MG63 (cell line): ENCODE results near the gene PNMA8B. TPM values are rescaled to one million over a fixed set of nuclear protein-coding genes. Genes with fewer than 3 reads are reported as not detected.
"Not testable (repeated sequence)": the region's sequence is repeated elsewhere in the genome, so short reads cannot be mapped to it uniquely, and the experiment has no call there.

Experiments used
- DNase-seq: peaks from one replicate; pipeline ENCODE4 v3.0.0-alpha.2; 2020
- H3K27me3 ChIP-seq: fragments of 250-450 bp; sonication (Bioruptor Pico); 2 replicates; pipeline ENCODE4 v1.5.1; 2020; ENCODE audit warnings: mild to moderate bottlenecking, moderate library complexity
- H3K36me3 ChIP-seq: fragments of 250-450 bp; sonication (Bioruptor Pico); 2 replicates; pipeline ENCODE4 v1.5.1; 2020; ENCODE audit warnings: mild to moderate bottlenecking, moderate library complexity
- H3K4me3 ChIP-seq: fragments of 250-450 bp; sonication (Bioruptor Pico); 2 replicates; pipeline ENCODE4 v1.5.1; 2020; ENCODE audit warnings: mild to moderate bottlenecking, moderate library complexity
- H3K9me3 ChIP-seq: fragments of 250-450 bp; sonication (Bioruptor Pico); 2 replicates; pipeline ENCODE4 v1.5.1; 2020; ENCODE audit warnings: mild to moderate bottlenecking, moderate library complexity
- total RNA-seq: library from RNA; depleted of rRNA; stranded (reverse); fragments of >200 nt; shearing (Covaris generic); gene quantifications from 2 replicates; pipeline ENCODE4 v1.2.3, GENCODE V29; 2014; ENCODE audit warnings: low replicate concordance; rRNA removed

Gene PNMA8B
- not detected in 2 replicates for total RNA-seq

- H3K4me3 ChIP-seq: no peak within 1 kb of the TSS
- H3K36me3 ChIP-seq: no peaks in the 10 kb centered on the region
- H3K27me3 ChIP-seq: peaks cover 8% of the 10 kb centered on the region; the same call in 1 of the 2 replicates
- DNase-seq: no peak
- no peaks in the 10 kb centered on the region for H3K9me3 ChIP-seq
Observed at GRCh38 chr19:46495786-46496099, at the start of gene PNMA8B. Gene PNMA8B (minus strand): TSS chr19:46495867. CDS start chr19:46495465, 402 bp downstream.

GRCh38 chr19:46544651-46545050 is 49.0 kb upstream of the PNMA8B start:
- no peak for DNase-seq
- no peak overlapping the region for H3K4me3 ChIP-seq
- peaks cover 3% of the 10 kb centered on the region; the same call in 1 of the 2 replicates for H3K27me3 ChIP-seq
- no peaks in the 10 kb centered on the region for H3K36me3 ChIP-seq
- H3K9me3 ChIP-seq: peaks cover 4% of the 10 kb centered on the region; the same call in 1 of the 2 replicates

GRCh38 chr19:46542428-46543230 is 47.0 kb upstream of the PNMA8B start:
- no peaks in the 10 kb centered on the region for H3K9me3 ChIP-seq
- no peak overlapping the region for H3K4me3 ChIP-seq
- DNase-seq: peak; percentile 70
- H3K27me3 ChIP-seq: peaks cover 7% of the 10 kb centered on the region; the same call in 1 of the 2 replicates
- no peaks in the 10 kb centered on the region for H3K36me3 ChIP-seq

- Histone ChIP-seq H3K36me3 (no peaks in the 10 kb centered on the region), H3K27me3 (peaks cover 7% of the 10 kb centered on the region; the same call in 1 of the 2 replicates), H3K4me3 (no peak overlapping the region), H3K9me3 (no peaks in the 10 kb centered on the region)
- DNase-seq: peak; percentile 34
Observed at GRCh38 chr19:46537136-46538097, 41.8 kb upstream of the PNMA8B start.

GRCh38 chr19:46536391-46536790 is 40.7 kb upstream of the PNMA8B start:
- Histone ChIP-seq H3K4me3 (no peak overlapping the region), H3K27me3 (peaks cover 4% of the 10 kb centered on the region; the same call in 1 of the 2 replicates), H3K36me3 (no peaks in the 10 kb centered on the region), H3K9me3 (no peaks in the 10 kb centered on the region)
- DNase-seq: no peak

GRCh38 chr19:46533621-46534081 is 38.0 kb upstream of the PNMA8B start:
- peaks cover under 1% of the 10 kb centered on the region; the same call in 1 of the 2 replicates for H3K27me3 ChIP-seq
- no peaks in the 10 kb centered on the region for H3K9me3 ChIP-seq
- DNase-seq: no peak
- no peak overlapping the region for H3K4me3 ChIP-seq
- H3K36me3 ChIP-seq: no peaks in the 10 kb centered on the region

- Histone ChIP-seq H3K36me3 (no peaks in the 10 kb centered on the region), H3K9me3 (no peaks in the 10 kb centered on the region), H3K4me3 (no peak overlapping the region), H3K27me3 (no peaks in the 10 kb centered on the region)
- no peak for DNase-seq
Observed at GRCh38 chr19:46533078-46533620, 37.5 kb upstream of the PNMA8B start.

- no peaks in the 10 kb centered on the region for H3K27me3 ChIP-seq
- H3K36me3 ChIP-seq: no peaks in the 10 kb centered on the region
- DNase-seq: peak; percentile 42
- no peak overlapping the region for H3K4me3 ChIP-seq
- H3K9me3 ChIP-seq: no peaks in the 10 kb centered on the region
Observed at GRCh38 chr19:46530636-46531035, 35.0 kb upstream of the PNMA8B start.

GRCh38 chr19:46529622-46530451 is 34.2 kb upstream of the PNMA8B start:
- Histone ChIP-seq H3K4me3 (no peak overlapping the region), H3K36me3 (no peaks in the 10 kb centered on the region), H3K9me3 (no peaks in the 10 kb centered on the region), H3K27me3 (no peaks in the 10 kb centered on the region)
- DNase-seq: peak; percentile 44

- no peak for DNase-seq
Observed at GRCh38 chr19:46528601-46529590, 33.2 kb upstream of the PNMA8B start.

GRCh38 chr19:46526801-46527200 is 31.1 kb upstream of the PNMA8B start:
- H3K27me3 ChIP-seq, H3K9me3 ChIP-seq, H3K36me3 ChIP-seq, H3K4me3 ChIP-seq, DNase-seq: not testable (repeated sequence)

More at GRCh38 chr19:46528601-46529590, 33.2 kb upstream of the PNMA8B start:
- H3K36me3 ChIP-seq: no peaks in the 10 kb centered on the region
- peaks cover 3% of the 10 kb centered on the region; the same call in 1 of the 2 replicates for H3K9me3 ChIP-seq
- H3K4me3 ChIP-seq: no peak overlapping the region
- H3K27me3 ChIP-seq: no peaks in the 10 kb centered on the region

GRCh38 chr19:46524308-46524707 is 28.6 kb upstream of the PNMA8B start:
- no peak overlapping the region for H3K4me3 ChIP-seq
- no peaks in the 10 kb centered on the region for H3K27me3 ChIP-seq
- no peak for DNase-seq
- no peaks in the 10 kb centered on the region for H3K36me3 ChIP-seq
- H3K9me3 ChIP-seq: peaks cover 3% of the 10 kb centered on the region; the same call in 1 of the 2 replicates

GRCh38 chr19:46522988-46523387 is 27.3 kb upstream of the PNMA8B start:
- not testable (repeated sequence) for DNase-seq, H3K9me3 ChIP-seq, H3K27me3 ChIP-seq, H3K36me3 ChIP-seq, H3K4me3 ChIP-seq

GRCh38 chr19:46521241-46521868 is 25.7 kb upstream of the PNMA8B start:
- H3K4me3 ChIP-seq: no peak overlapping the region
- H3K36me3 ChIP-seq: no peaks in the 10 kb centered on the region
- H3K9me3 ChIP-seq: peaks cover 3% of the 10 kb centered on the region; the same call in 1 of the 2 replicates
- H3K27me3 ChIP-seq: no peaks in the 10 kb centered on the region
- DNase-seq: no peak
